IMR-90 (cell line): ENCODE measurements around the gene ST6GALNAC3. TPM values are rescaled to one million over a fixed set of nuclear protein-coding genes. Genes with fewer than 3 reads are reported as not detected.

Source experiments
- ATAC-seq: fragments of 200-7000 bp; cut with Tn5 transposase; 2 replicates; pipeline ENCODE4 v1.9.1; 2020; ENCODE audit warnings: low read depth, mild to moderate bottlenecking, moderate library complexity
- BruUV-seq: library from RNA; stranded (reverse); fragments of 400-500 nt; replicated peaks from 2 replicates; lab custom pipeline; 2021; lab: Mats Ljungman, UMichigan
- CTCF ChIA-PET: fragments of 300-600 bp; formaldehyde crosslinking; extraction: SDS; loops from one replicate; lab custom pipeline; 2021; ENCODE audit warnings: antibody characterized with exemption; lab: Yijun Ruan, JAX
- POLR2A ChIA-PET: fragments of 300-600 bp; sonication (Branson Sonifier 250); formaldehyde crosslinking; loops from one replicate; lab custom pipeline; 2022; ENCODE audit warnings: antibody characterized with exemption; ENCODE audit not compliant: unreplicated experiment; lab: Charles Lee
- DNase-seq: peaks from one replicate; pipeline ENCODE4 v3.0.0; 2013
- H2AFZ ChIP-seq: replicated peaks from 2 replicates; pipeline ENCODE3; 2013; ENCODE audit warnings: low read length, mild to moderate bottlenecking; ENCODE audit not compliant: poor library complexity
- H2AK5ac ChIP-seq: 2 replicates; pipeline ENCODE4 v1.6.1; 2013; ENCODE audit warnings: low read depth, low read length, inconsistent platforms
- H2AK9ac ChIP-seq: replicated peaks from 2 replicates; pipeline ENCODE3; 2013; ENCODE audit warnings: mild to moderate bottlenecking, low read depth, low read length, moderate library complexity; ENCODE audit not compliant: poor library complexity
- H2BK120ac ChIP-seq: 2 replicates; pipeline ENCODE4 v1.6.1; 2013; ENCODE audit warnings: low read depth, low read length, inconsistent platforms
- H2BK15ac ChIP-seq: 3 replicates; pipeline ENCODE4 v1.6.1; 2013; ENCODE audit warnings: low read depth, low read length, inconsistent platforms
- H2BK20ac ChIP-seq: 2 replicates; pipeline ENCODE4 v1.6.1; 2013; ENCODE audit warnings: low read depth, mild to moderate bottlenecking, inconsistent platforms, low read length, moderate library complexity
- H2BK5ac ChIP-seq: 2 replicates; pipeline ENCODE4 v1.6.1; 2013; ENCODE audit warnings: mild to moderate bottlenecking, low read depth, low read length, inconsistent platforms; ENCODE audit not compliant: poor library complexity, severe bottlenecking
- H3K14ac ChIP-seq: replicated peaks from 2 replicates; pipeline ENCODE4 v1.6.1; 2013; ENCODE audit warnings: low read depth, low read length, inconsistent platforms
- H3K18ac ChIP-seq: 2 replicates; pipeline ENCODE4 v1.6.1; 2013; ENCODE audit warnings: low read depth, low read length, control low read depth
- H3K23ac ChIP-seq: 2 replicates; pipeline ENCODE4 v1.6.1; 2013; ENCODE audit warnings: low read depth, low read length, inconsistent platforms
- H3K27ac ChIP-seq: 2 replicates; pipeline ENCODE4 v1.5.1; 2013; ENCODE audit warnings: mild to moderate bottlenecking, control low read depth, low read length; ENCODE audit not compliant: insufficient read depth
- H3K27me3 ChIP-seq: 2 replicates; pipeline ENCODE4 v1.6.1; 2013; ENCODE audit warnings: low read length; ENCODE audit not compliant: control insufficient read depth, insufficient read depth
- H3K36me3 ChIP-seq: 2 replicates; pipeline ENCODE4 v1.6.1; 2013; ENCODE audit warnings: low read length, mixed read lengths; ENCODE audit not compliant: control insufficient read depth, insufficient read depth
- H3K4ac ChIP-seq: 2 replicates; pipeline ENCODE4 v1.6.1; 2013; ENCODE audit warnings: low read depth, low read length, inconsistent platforms
- H3K4me1 ChIP-seq: 2 replicates; pipeline ENCODE4 v1.6.1; 2013; ENCODE audit warnings: low read length, mixed read lengths; ENCODE audit not compliant: control insufficient read depth, insufficient read depth
- H3K4me2 ChIP-seq: 2 replicates; pipeline ENCODE4 v1.6.1; 2013; ENCODE audit warnings: low read depth, mild to moderate bottlenecking, control low read depth, low read length, moderate library complexity
- H3K4me3 ChIP-seq: 2 replicates; pipeline ENCODE4 v1.5.1; 2013; ENCODE audit warnings: low read depth, mild to moderate bottlenecking, control low read depth, low read length, moderate library complexity; ENCODE audit not compliant: insufficient read depth
- H3K56ac ChIP-seq: 2 replicates; pipeline ENCODE4 v1.6.1; 2013; ENCODE audit warnings: low read length, inconsistent platforms; ENCODE audit not compliant: insufficient read depth; ENCODE audit errors: extremely low read depth
- H3K79me1 ChIP-seq, 2 experiments: 2 replicates each; pipeline ENCODE4 v1.6.1; 2013; ENCODE audit warnings: low read length in 2 of 2, inconsistent platforms in 1 of 2, low read depth in 1 of 2
- H3K9ac ChIP-seq: 2 replicates; pipeline ENCODE4 v1.6.1; 2013; ENCODE audit warnings: low read depth, low read length, control low read depth
- H3K9me1 ChIP-seq: 2 replicates; pipeline ENCODE4 v1.6.1; 2013; ENCODE audit warnings: low read length, inconsistent platforms; ENCODE audit not compliant: insufficient read depth
- H3K9me3 ChIP-seq: 2 replicates; pipeline ENCODE4 v1.6.1; 2013; ENCODE audit warnings: low read length; ENCODE audit not compliant: control insufficient read depth, insufficient read depth
- H4K20me1 ChIP-seq: 2 replicates; pipeline ENCODE4 v1.6.1; 2013; ENCODE audit warnings: low read length, inconsistent platforms; ENCODE audit not compliant: insufficient read depth
- H4K5ac ChIP-seq: 2 replicates; pipeline ENCODE4 v1.6.1; 2013; ENCODE audit warnings: mild to moderate bottlenecking, low read depth, low read length, control low read depth
- H4K8ac ChIP-seq, 2 experiments: 2 replicates each; pipeline ENCODE4 v1.6.1; 2013; ENCODE audit warnings: low read depth in 2 of 2, low read length in 2 of 2, control low read depth in 1 of 2, inconsistent platforms in 1 of 2
- H4K91ac ChIP-seq: 2 replicates; pipeline ENCODE4 v1.6.1; 2013; ENCODE audit warnings: low read depth, low read length, inconsistent platforms; ENCODE audit not compliant: insufficient read depth
- BHLHE40 ChIP-seq: fragments of 150-350 bp; IDR thresholded peaks from 2 replicates; pipeline ENCODE4 v1.6.1; 2016; ENCODE audit warnings: mild to moderate bottlenecking, low read depth, low read length
- CEBPB ChIP-seq: IDR thresholded peaks from 2 replicates; pipeline ENCODE4 v1.6.1; 2012; ENCODE audit warnings: low read depth, low read length, improper control_type of control experiment
- CHD1 ChIP-seq: IDR thresholded peaks from 2 replicates; pipeline ENCODE4 v1.6.1; 2012; ENCODE audit warnings: low read depth, low read length, improper control_type of control experiment
- ELK1 ChIP-seq: fragments of 150-350 bp; IDR thresholded peaks from 2 replicates; pipeline ENCODE4 v1.6.1; 2016; ENCODE audit warnings: low read depth, mild to moderate bottlenecking, low read length, moderate library complexity, borderline replicate concordance
- FOS ChIP-seq: fragments of 150-350 bp; IDR thresholded peaks from 2 replicates; pipeline ENCODE4 v1.6.1; 2016; ENCODE audit warnings: low read depth, low read length
- MAFK ChIP-seq: IDR thresholded peaks from 2 replicates; pipeline ENCODE4 v1.6.1; 2012; ENCODE audit warnings: low read depth, low read length, improper control_type of control experiment
- MAZ ChIP-seq: IDR thresholded peaks from 2 replicates; pipeline ENCODE4 v1.6.1; 2012; ENCODE audit warnings: low read depth, mild to moderate bottlenecking, low read length, improper control_type of control experiment, moderate library complexity, borderline replicate concordance
- MXI1 ChIP-seq: IDR thresholded peaks from 2 replicates; pipeline ENCODE4 v1.6.1; 2012; ENCODE audit warnings: low read depth, mild to moderate bottlenecking, low read length, moderate library complexity, borderline replicate concordance
- NFE2L2 ChIP-seq: fragments of 150-350 bp; IDR thresholded peaks from 2 replicates; pipeline ENCODE4 v1.6.1; 2016; ENCODE audit warnings: low read depth, mild to moderate bottlenecking, low read length
- POLR2A ChIP-seq: IDR thresholded peaks from 2 replicates; pipeline ENCODE4 v1.6.1; 2012; ENCODE audit warnings: mild to moderate bottlenecking, low read depth, low read length
- RAD21 ChIP-seq: IDR thresholded peaks from 2 replicates; pipeline ENCODE4 v1.6.1; 2012; ENCODE audit warnings: low read length, improper control_type of control experiment
- RCOR1 ChIP-seq: IDR thresholded peaks from 2 replicates; pipeline ENCODE4 v1.6.1; 2012; ENCODE audit warnings: mild to moderate bottlenecking, low read length, improper control_type of control experiment; ENCODE audit not compliant: insufficient replicate concordance
- RFX5 ChIP-seq: IDR thresholded peaks from 2 replicates; pipeline ENCODE4 v1.8.0; 2012; ENCODE audit warnings: low read depth, mild to moderate bottlenecking, low read length, moderate library complexity
- SMC3 ChIP-seq: fragments of 150-350 bp; IDR thresholded peaks from 2 replicates; pipeline ENCODE4 v1.6.1; 2016; ENCODE audit warnings: low read depth, mild to moderate bottlenecking, antibody characterized with exemption, low read length, moderate library complexity
- WGBS, 2 experiments: methylation state at CpG; one replicate each; pipeline versions ENCODE4 v1.1.5 to v1.1.7; 2013; ENCODE audit warnings: missing lambda C conversion rate in 2 of 2; ENCODE audit not compliant: insufficient read length in 1 of 2; ENCODE audit errors: extremely low coverage in 2 of 2; 5-methylcytosine and 5-hydroxymethylcytosine counted together
- dilution Hi-C: fragments of 300-500 bp; cut with HindIII; formaldehyde crosslinking; loops from one replicate; pipeline ENCODE4 v1.14.3; 2018; ENCODE audit warnings: low sequenced_read_pairs; ENCODE audit not compliant: unreplicated experiment
- in situ Hi-C: fragments of 300-500 bp; cut with MboI; formaldehyde crosslinking; loops from 3 replicates; pipeline ENCODE4 v1.14.3; 2019; ENCODE audit warnings: low sequenced_read_pairs, inconsistent platforms, mixed read lengths
- intact Hi-C: fragments of 100-400 bp; cut with micrococcal nuclease; formaldehyde crosslinking; loops from 2 replicates; pipeline ENCODE4 v1.10.0; 2022
- polyA plus RNA-seq, 3 experiments: library from polyadenylated mRNA; depleted of rRNA; stranded (reverse); fragments of >200 nt; gene quantifications; 2 replicates each; pipeline ENCODE4 v1.2.3, GENCODE V29; 2012; ENCODE audit warnings: low replicate concordance in 1 of 3
- total RNA-seq: library from RNA; depleted of rRNA; stranded (reverse); fragments of >200 nt; gene quantifications from 2 replicates; pipeline ENCODE4 v1.2.3, GENCODE V29; 2012
- TF ChIP-seq, protein P1 (sequence below): fragments of 150-350 bp; IDR thresholded peaks from 2 replicates; pipeline ENCODE4 v1.6.1; 2017; ENCODE audit warnings: mild to moderate bottlenecking, antibody characterized with exemption, low read length, low read depth
- TF ChIP-seq, protein P2 (sequence below): conservative IDR thresholded peaks from 2 replicates; pipeline ENCODE4 v1.5.1; 2012; ENCODE audit warnings: mild to moderate bottlenecking, low read depth, low read length, improper control_type of control experiment

Gene ST6GALNAC3
- total and polyA plus RNA-seq, 2 of the 4 experiments (the other 2 are of a cell fraction): 0.65 to 1.3 TPM

DNA sequence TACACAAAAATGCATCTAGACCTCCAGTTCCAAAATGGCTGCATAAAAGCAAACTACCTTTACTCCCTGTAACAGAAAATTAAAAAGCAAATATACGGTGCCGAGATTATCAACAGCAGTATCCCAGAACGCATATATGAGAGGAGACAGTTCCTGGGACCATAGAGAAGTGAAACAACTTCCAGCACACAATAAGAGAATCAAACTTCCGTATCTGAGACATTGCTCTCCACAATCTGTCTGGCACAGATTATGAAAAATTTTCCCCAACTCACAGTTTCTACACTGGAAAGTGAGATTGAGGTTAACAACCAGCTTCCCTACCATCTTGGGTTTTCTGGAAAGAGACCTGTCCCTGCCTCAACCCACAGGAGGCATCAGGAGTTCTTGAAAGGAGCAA, 47.2 kb upstream of the ST6GALNAC3 start:
- Histone ChIP-seq H3K4me3 (no peak overlapping the region), H3K79me1 (no peaks in the 10 kb centered on the region), H3K4ac (no peak overlapping the region), H2BK15ac (no peak overlapping the region), H2AFZ (no peak overlapping the region), H2BK120ac (no peak overlapping the region), H4K20me1 (no peaks in the 10 kb centered on the region), H3K14ac (no peak overlapping the region), H3K27me3 (no peaks in the 10 kb centered on the region), H3K56ac (no peak overlapping the region), H3K9me1 (no peaks in the 10 kb centered on the region), H3K23ac (no peak overlapping the region), H3K18ac (no peak overlapping the region), H4K5ac (no peak overlapping the region), H2AK9ac (no peak overlapping the region), H4K8ac (no peak overlapping the region), H3K36me3 (no peaks in the 10 kb centered on the region), H2BK5ac (no peak overlapping the region), H3K27ac (no peak overlapping the region), H3K9ac (no peak overlapping the region), H3K4me1 (peaks cover 7% of the 10 kb centered on the region; the same call in 1 of the 2 replicates), H2AK5ac (no peak overlapping the region), H4K91ac (no peak overlapping the region), H3K4me2 (no peak overlapping the region), H2BK20ac (no peak overlapping the region), H3K9me3 (no peaks in the 10 kb centered on the region)
- DNase-seq (no peak), ATAC-seq (no peak)
- no peak for TF ChIP-seq MAZ
- no peak for TF ChIP-seq ELK1
- TF ChIP-seq, protein P1, sequence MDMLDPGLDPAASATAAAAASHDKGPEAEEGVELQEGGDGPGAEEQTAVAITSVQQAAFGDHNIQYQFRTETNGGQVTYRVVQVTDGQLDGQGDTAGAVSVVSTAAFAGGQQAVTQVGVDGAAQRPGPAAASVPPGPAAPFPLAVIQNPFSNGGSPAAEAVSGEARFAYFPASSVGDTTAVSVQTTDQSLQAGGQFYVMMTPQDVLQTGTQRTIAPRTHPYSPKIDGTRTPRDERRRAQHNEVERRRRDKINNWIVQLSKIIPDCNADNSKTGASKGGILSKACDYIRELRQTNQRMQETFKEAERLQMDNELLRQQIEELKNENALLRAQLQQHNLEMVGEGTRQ: no peak
- no peak for TF ChIP-seq FOS
- TF ChIP-seq CHD1: no peak
- TF ChIP-seq RCOR1: no peak
- no peak for TF ChIP-seq POLR2A
- no peak for TF ChIP-seq MXI1
- TF ChIP-seq NFE2L2: no peak
- TF ChIP-seq, protein P2, sequence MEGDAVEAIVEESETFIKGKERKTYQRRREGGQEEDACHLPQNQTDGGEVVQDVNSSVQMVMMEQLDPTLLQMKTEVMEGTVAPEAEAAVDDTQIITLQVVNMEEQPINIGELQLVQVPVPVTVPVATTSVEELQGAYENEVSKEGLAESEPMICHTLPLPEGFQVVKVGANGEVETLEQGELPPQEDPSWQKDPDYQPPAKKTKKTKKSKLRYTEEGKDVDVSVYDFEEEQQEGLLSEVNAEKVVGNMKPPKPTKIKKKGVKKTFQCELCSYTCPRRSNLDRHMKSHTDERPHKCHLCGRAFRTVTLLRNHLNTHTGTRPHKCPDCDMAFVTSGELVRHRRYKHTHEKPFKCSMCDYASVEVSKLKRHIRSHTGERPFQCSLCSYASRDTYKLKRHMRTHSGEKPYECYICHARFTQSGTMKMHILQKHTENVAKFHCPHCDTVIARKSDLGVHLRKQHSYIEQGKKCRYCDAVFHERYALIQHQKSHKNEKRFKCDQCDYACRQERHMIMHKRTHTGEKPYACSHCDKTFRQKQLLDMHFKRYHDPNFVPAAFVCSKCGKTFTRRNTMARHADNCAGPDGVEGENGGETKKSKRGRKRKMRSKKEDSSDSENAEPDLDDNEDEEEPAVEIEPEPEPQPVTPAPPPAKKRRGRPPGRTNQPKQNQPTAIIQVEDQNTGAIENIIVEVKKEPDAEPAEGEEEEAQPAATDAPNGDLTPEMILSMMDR: no peak
- no peak for TF ChIP-seq RAD21
- no peak for TF ChIP-seq MAFK
- no peak for TF ChIP-seq RFX5
- TF ChIP-seq BHLHE40: no peak
- no peak for TF ChIP-seq SMC3
- TF ChIP-seq CEBPB: no peak
- no CpG with 5 or more reads among the region's 4 CpGs for WGBS, 2 experiments
- intact Hi-C loops (no loop called here), in situ Hi-C loops (no loop called here), dilution Hi-C loops (no loop called here)
- ChIA-PET CTCF (no interaction called here), POLR2A (no interaction called here)
- BruUV-seq: no TSS peak
